Astrocyte (in vitro differentiated cells and primary cell): ENCODE measurements around the gene INTS6. TPM values are rescaled to one million over a fixed set of nuclear protein-coding genes. Genes with fewer than 3 reads are reported as not detected.

Experiments
- DNase-seq: peaks from one replicate; pipeline ENCODE4 v3.0.0-alpha.2; 2010; ENCODE audit warnings: low read depth
- FAIRE-seq: peaks from 2 replicates; lab custom pipeline; 2011; peaks lifted over from hg19 to GRCh38; lab: Jason Lieb, UNC
- H2AFZ ChIP-seq: 2 replicates; pipeline ENCODE4 v1.6.0; 2012; ENCODE audit warnings: low read depth, low read length, inconsistent platforms
- H3K27ac ChIP-seq: 2 replicates; pipeline ENCODE4 v1.5.1; 2011; ENCODE audit warnings: low read depth, low read length, inconsistent platforms
- H3K27me3 ChIP-seq: 2 replicates; pipeline ENCODE4 v1.6.0; 2011; ENCODE audit warnings: low read length, inconsistent platforms; ENCODE audit not compliant: insufficient read depth
- H3K36me3 ChIP-seq: 2 replicates; pipeline ENCODE4 v1.5.1; 2011; ENCODE audit warnings: low read length, inconsistent platforms; ENCODE audit not compliant: insufficient read depth
- H3K4me1 ChIP-seq: 2 replicates; pipeline ENCODE4 v1.5.1; 2011; ENCODE audit warnings: low read length, inconsistent platforms; ENCODE audit not compliant: insufficient read depth
- H3K4me2 ChIP-seq: 2 replicates; pipeline ENCODE4 v1.6.0; 2012; ENCODE audit warnings: low read length, inconsistent platforms
- H3K4me3 ChIP-seq: 2 replicates; pipeline ENCODE4 v1.5.1; 2011; ENCODE audit warnings: low read depth, mild to moderate bottlenecking, low read length, inconsistent platforms; ENCODE audit not compliant: insufficient read depth
- H3K79me2 ChIP-seq: 2 replicates; pipeline ENCODE4 v1.6.0; 2012; ENCODE audit warnings: mild to moderate bottlenecking, low read length, inconsistent platforms; ENCODE audit not compliant: insufficient read depth
- H3K9ac ChIP-seq: 2 replicates; pipeline ENCODE4 v1.6.0; 2012; ENCODE audit warnings: mild to moderate bottlenecking, low read length, inconsistent platforms
- H3K9me3 ChIP-seq: 2 replicates; pipeline ENCODE4 v1.5.1; 2012; ENCODE audit warnings: low read depth, mild to moderate bottlenecking, low read length, inconsistent platforms; ENCODE audit not compliant: insufficient read depth
- H4K20me1 ChIP-seq: 2 replicates; pipeline ENCODE4 v1.6.0; 2012; ENCODE audit warnings: low read length, inconsistent platforms; ENCODE audit not compliant: insufficient read depth
- H3K27ac Mint-ChIP-seq: one replicate; pipeline ENCODE4 v1.8.0; 2021; ENCODE audit warnings: mild to moderate bottlenecking, mixed read lengths; ENCODE audit not compliant: unreplicated experiment
- H3K27me3 Mint-ChIP-seq: one replicate; pipeline ENCODE4 v1.8.0; 2021; ENCODE audit warnings: low read depth, mixed read lengths; ENCODE audit not compliant: unreplicated experiment
- H3K36me3 Mint-ChIP-seq: one replicate; pipeline ENCODE4 v1.8.0; 2021; ENCODE audit warnings: low read depth, mixed read lengths; ENCODE audit not compliant: unreplicated experiment
- H3K4me1 Mint-ChIP-seq: one replicate; pipeline ENCODE4 v1.8.0; 2021; ENCODE audit warnings: low read depth, mixed read lengths; ENCODE audit not compliant: unreplicated experiment
- H3K4me3 Mint-ChIP-seq: one replicate; pipeline ENCODE4 v1.8.0; 2021; ENCODE audit warnings: mild to moderate bottlenecking, moderate library complexity, mixed read lengths; ENCODE audit not compliant: unreplicated experiment
- H3K9me3 Mint-ChIP-seq: one replicate; pipeline ENCODE4 v1.8.0; 2021; ENCODE audit warnings: mild to moderate bottlenecking, mixed read lengths; ENCODE audit not compliant: unreplicated experiment
- CTCF ChIP-seq: IDR thresholded peaks from 2 replicates; pipeline ENCODE4 v1.5.1; 2011; ENCODE audit warnings: low read depth, mild to moderate bottlenecking, inconsistent platforms, low read length, moderate library complexity; ENCODE audit not compliant: insufficient read depth
- EZH2 ChIP-seq: IDR thresholded peaks from 2 replicates; pipeline ENCODE4 v1.6.1; 2012; ENCODE audit warnings: mild to moderate bottlenecking, low read length, inconsistent platforms; ENCODE audit not compliant: insufficient read depth
- total RNA-seq: library from RNA; stranded (reverse); gene quantifications from 2 replicates; pipeline ENCODE4 v1.2.1, GENCODE V29; 2021

Gene INTS6
- total RNA-seq, 1 donor from 2014 or later: 47.6 TPM

GRCh38 chr13:51499841-51500240 is 47.0 kb upstream of the INTS6 start:
- FAIRE-seq: no peak

DNA sequence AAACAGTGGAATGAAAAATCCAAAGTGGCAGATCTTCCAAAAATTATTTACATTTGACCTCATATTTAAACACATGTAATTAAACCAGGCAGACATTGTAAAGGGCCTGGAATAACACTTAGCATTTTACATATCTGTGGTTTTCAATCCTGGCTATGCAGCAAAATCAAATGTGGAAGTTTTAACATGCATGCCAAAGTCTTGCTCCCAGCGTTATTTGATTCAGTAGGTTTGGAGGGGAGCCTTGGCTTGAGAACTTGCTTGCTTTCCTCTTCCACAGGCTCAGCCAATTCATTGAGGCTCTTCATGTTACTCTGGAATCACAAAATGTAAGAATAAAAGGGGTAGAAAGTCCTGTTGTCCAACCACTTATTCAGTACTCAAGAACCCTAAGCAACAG is 42.5 kb upstream of the INTS6 start:
- no peak overlapping the region for H3K4me3 ChIP-seq
- no peaks in the 10 kb centered on the region for H3K9me3 ChIP-seq
- FAIRE-seq (no peak), DNase-seq (no peak)
- Mint-ChIP-seq H3K27ac (no peak overlapping the region), H3K27me3 (no peaks in the 10 kb centered on the region), H3K4me1 (peaks cover 9% of the 10 kb centered on the region), H3K36me3 (no peaks in the 10 kb centered on the region), H3K9me3 (peaks cover 4% of the 10 kb centered on the region), H3K4me3 (no peak overlapping the region)
- H3K79me2 ChIP-seq: no peaks in the 10 kb centered on the region
- H3K9ac ChIP-seq: no peak overlapping the region
- H3K4me2 ChIP-seq: no peak overlapping the region
- no peaks in the 10 kb centered on the region for H3K27me3 ChIP-seq
- H3K4me1 ChIP-seq: peaks cover 2% of the 10 kb centered on the region
- no peak overlapping the region for H2AFZ ChIP-seq
- no peak for TF ChIP-seq CTCF
- TF ChIP-seq EZH2: no peak
- no peak overlapping the region for H3K27ac ChIP-seq
- no peaks in the 10 kb centered on the region for H4K20me1 ChIP-seq
- no peaks in the 10 kb centered on the region for H3K36me3 ChIP-seq

More at GRCh38 chr13:51499841-51500240, 47.0 kb upstream of the INTS6 start:
- Histone ChIP-seq H4K20me1 (no peaks in the 10 kb centered on the region), H3K4me1 (peaks cover 7% of the 10 kb centered on the region), H3K79me2 (no peaks in the 10 kb centered on the region), H3K4me2 (no peak overlapping the region), H2AFZ (no peak overlapping the region), H3K9me3 (no peaks in the 10 kb centered on the region), H3K36me3 (no peaks in the 10 kb centered on the region), H3K27ac (no peak overlapping the region), H3K27me3 (no peaks in the 10 kb centered on the region), H3K9ac (no peak overlapping the region), H3K4me3 (no peak overlapping the region)
- Mint-ChIP-seq H3K4me1 (peaks cover 16% of the 10 kb centered on the region), H3K27me3 (no peaks in the 10 kb centered on the region), H3K36me3 (no peaks in the 10 kb centered on the region), H3K27ac (no peak overlapping the region), H3K9me3 (peaks cover 4% of the 10 kb centered on the region), H3K4me3 (no peak overlapping the region)
- DNase-seq: no peak
- TF ChIP-seq CTCF (no peak), EZH2 (no peak)

- no peaks in the 10 kb centered on the region for H3K36me3 Mint-ChIP-seq
- no peaks in the 10 kb centered on the region for H3K36me3 ChIP-seq
- no peak overlapping the region for H3K9ac ChIP-seq
- no peak overlapping the region for H3K27ac ChIP-seq
- no peaks in the 10 kb centered on the region for H4K20me1 ChIP-seq
- peak; percentile 69 for DNase-seq
- H3K27me3 Mint-ChIP-seq: no peaks in the 10 kb centered on the region
- no peak overlapping the region for H3K4me3 Mint-ChIP-seq
- H2AFZ ChIP-seq: no peak overlapping the region
- no peaks in the 10 kb centered on the region for H3K9me3 ChIP-seq
- H3K4me1 ChIP-seq: peaks cover 2% of the 10 kb centered on the region
- H3K9me3 Mint-ChIP-seq: peaks cover 1% of the 10 kb centered on the region
- H3K79me2 ChIP-seq: no peaks in the 10 kb centered on the region
- peak; percentile 64 for FAIRE-seq
- no peak overlapping the region for H3K4me3 ChIP-seq
- H3K4me1 Mint-ChIP-seq: peaks cover 9% of the 10 kb centered on the region
- TF ChIP-seq CTCF (no peak), EZH2 (no peak)
- no peak overlapping the region for H3K27ac Mint-ChIP-seq
- no peaks in the 10 kb centered on the region for H3K27me3 ChIP-seq
- no peak overlapping the region for H3K4me2 ChIP-seq
Measured at GRCh38 chr13:51494156-51494555, 41.3 kb upstream of the INTS6 start.
